ENCODE measurements around the gene CMYA5. TPM values are rescaled to one million over a fixed set of nuclear protein-coding genes. Genes with fewer than 3 reads are reported as not detected.
A peak's percentile ranks its signal among the peaks of the same experiment; 100 is the strongest.
"Not testable (repeated sequence)": the region's sequence is repeated elsewhere in the genome, so short reads cannot be mapped to it uniquely, and the experiment has no call there.

CMYA5 gene
- total RNA-seq, 1 experiment from 2014 or later = 0.81 TPM

DNA sequence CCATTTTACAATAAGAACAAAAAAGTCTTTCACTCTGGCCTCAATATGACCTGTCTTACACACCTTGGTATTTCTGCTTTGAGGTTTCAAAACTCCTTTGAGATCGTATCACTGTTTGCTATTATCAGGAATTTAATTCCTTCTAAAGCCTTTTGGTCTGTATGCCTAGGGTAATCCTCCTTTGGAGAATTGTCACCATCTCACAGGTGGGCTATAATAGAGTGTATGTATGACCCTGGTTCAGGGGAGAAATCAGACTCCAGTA lies 13.7 kb downstream of the CMYA5 start:
- POLR2A ChIA-PET (ENCODE audit: unreplicated experiment) = no interaction called here
- peak overlapping the region; percentile 26; the same call in 1 of the 2 replicates for H3K4me2 ChIP-seq
- H3K4me3 ChIP-seq = no peak overlapping the region
- BruUV-seq (replicated peaks) = no TSS peak
- H4K20me1 ChIP-seq (ENCODE audit: insufficient read depth) = no peaks in the 10 kb centered on the region
- intact Hi-C loops (cut with micrococcal nuclease; ENCODE audit: unreplicated experiment) = loop anchor here (2.0 to 5.0 kb wide), 2 partner anchors 154 to 379 kb away; no protein-coding TSS in a partner anchor
- no peak overlapping the region for H2AFZ ChIP-seq
- no peaks in the 10 kb centered on the region for H3K9me2 ChIP-seq (ENCODE audit: insufficient read depth)
- H3K79me2 ChIP-seq (ENCODE audit: low read depth) = no peaks in the 10 kb centered on the region
- H3K36me3 ChIP-seq (ENCODE audit: low read depth) = no peaks in the 10 kb centered on the region
- peak overlapping the region; percentile 36 for H3K27ac ChIP-seq
- H3F3A ChIP-seq (ENCODE audit: insufficient read depth, low read depth) = peaks cover 9% of the 10 kb centered on the region; the same call in 1 of the 2 replicates
- no peaks in the 10 kb centered on the region for H3K27me3 ChIP-seq (ENCODE audit: insufficient read depth, low read depth)
- peak in 1 of 2 experiments; percentile 86 for DNase-seq
- TF ChIP-seq, protein P1, sequence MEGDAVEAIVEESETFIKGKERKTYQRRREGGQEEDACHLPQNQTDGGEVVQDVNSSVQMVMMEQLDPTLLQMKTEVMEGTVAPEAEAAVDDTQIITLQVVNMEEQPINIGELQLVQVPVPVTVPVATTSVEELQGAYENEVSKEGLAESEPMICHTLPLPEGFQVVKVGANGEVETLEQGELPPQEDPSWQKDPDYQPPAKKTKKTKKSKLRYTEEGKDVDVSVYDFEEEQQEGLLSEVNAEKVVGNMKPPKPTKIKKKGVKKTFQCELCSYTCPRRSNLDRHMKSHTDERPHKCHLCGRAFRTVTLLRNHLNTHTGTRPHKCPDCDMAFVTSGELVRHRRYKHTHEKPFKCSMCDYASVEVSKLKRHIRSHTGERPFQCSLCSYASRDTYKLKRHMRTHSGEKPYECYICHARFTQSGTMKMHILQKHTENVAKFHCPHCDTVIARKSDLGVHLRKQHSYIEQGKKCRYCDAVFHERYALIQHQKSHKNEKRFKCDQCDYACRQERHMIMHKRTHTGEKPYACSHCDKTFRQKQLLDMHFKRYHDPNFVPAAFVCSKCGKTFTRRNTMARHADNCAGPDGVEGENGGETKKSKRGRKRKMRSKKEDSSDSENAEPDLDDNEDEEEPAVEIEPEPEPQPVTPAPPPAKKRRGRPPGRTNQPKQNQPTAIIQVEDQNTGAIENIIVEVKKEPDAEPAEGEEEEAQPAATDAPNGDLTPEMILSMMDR (conservative IDR thresholded peaks at IDR 0.05) = no peak
- no peak for TF ChIP-seq EZH2 (IDR thresholded peaks at IDR 0.05; ENCODE audit: low read depth)
- no peaks in the 10 kb centered on the region for H3K9me3 ChIP-seq (ENCODE audit: insufficient read depth, low read depth)
- CTCF ChIA-PET = interaction anchor here (1.4 kb wide), 1 partner anchor 380 kb away, joined by 4 read pairs; no protein-coding TSS in a partner anchor
- H3K4me1 ChIP-seq (replicated peaks; ENCODE audit: insufficient read depth) = peaks cover 51% of the 10 kb centered on the region

GRCh38 chr5:79704553-79704952 lies 14.9 kb downstream of the CMYA5 start:
- H3K4me2 ChIP-seq = no peak overlapping the region
- no TSS peak for BruUV-seq (replicated peaks)
- H4K20me1 ChIP-seq (ENCODE audit: insufficient read depth) = no peaks in the 10 kb centered on the region
- DNase-seq = no peak
- TF ChIP-seq, protein P1 (conservative IDR thresholded peaks at IDR 0.05) = no peak
- TF ChIP-seq EZH2 (IDR thresholded peaks at IDR 0.05; ENCODE audit: low read depth) = no peak
- CTCF ChIA-PET = no interaction called here
- no peaks in the 10 kb centered on the region for H3K9me3 ChIP-seq (ENCODE audit: insufficient read depth, low read depth)
- no peak overlapping the region for H2AFZ ChIP-seq
- no peaks in the 10 kb centered on the region for H3K27me3 ChIP-seq (ENCODE audit: insufficient read depth, low read depth)
- peaks cover 9% of the 10 kb centered on the region; the same call in 1 of the 2 replicates for H3F3A ChIP-seq (ENCODE audit: insufficient read depth, low read depth)
- H3K27ac ChIP-seq = no peak overlapping the region
- peaks cover 41% of the 10 kb centered on the region for H3K4me1 ChIP-seq (replicated peaks; ENCODE audit: insufficient read depth)
- POLR2A ChIA-PET (ENCODE audit: unreplicated experiment) = interaction anchor here (0.7 kb wide), 1 partner anchor 603 kb away, joined by 6 read pairs; no protein-coding TSS in a partner anchor
- H3K79me2 ChIP-seq (ENCODE audit: low read depth) = no peaks in the 10 kb centered on the region
- intact Hi-C loops (cut with micrococcal nuclease; ENCODE audit: unreplicated experiment) = loop anchor here (5.0 kb wide), 1 partner anchor 153 kb away; no protein-coding TSS in a partner anchor
- no peaks in the 10 kb centered on the region for H3K9me2 ChIP-seq (ENCODE audit: insufficient read depth)
- H3K36me3 ChIP-seq (ENCODE audit: low read depth) = no peaks in the 10 kb centered on the region
- no peak overlapping the region for H3K4me3 ChIP-seq

GRCh38 chr5:79705632-79706031 lies 16.0 kb downstream of the CMYA5 start:
- Histone ChIP-seq H3K4me2 (peak overlapping the region; percentile 34), H3K9me3 (ENCODE audit: insufficient read depth, low read depth) (no peaks in the 10 kb centered on the region), H4K20me1 (ENCODE audit: insufficient read depth) (no peaks in the 10 kb centered on the region), H3K4me1 (replicated peaks; ENCODE audit: insufficient read depth) (peaks cover 30% of the 10 kb centered on the region), H2AFZ (no peak overlapping the region), H3K27me3 (ENCODE audit: insufficient read depth, low read depth) (no peaks in the 10 kb centered on the region), H3K9me2 (ENCODE audit: insufficient read depth) (no peaks in the 10 kb centered on the region), H3K4me3 (no peak overlapping the region), H3F3A (ENCODE audit: insufficient read depth, low read depth) (peaks cover 9% of the 10 kb centered on the region; the same call in 1 of the 2 replicates), H3K27ac (no peak overlapping the region), H3K79me2 (ENCODE audit: low read depth) (no peaks in the 10 kb centered on the region), H3K36me3 (ENCODE audit: low read depth) (no peaks in the 10 kb centered on the region)
- DNase-seq = no peak
- ChIA-PET POLR2A (ENCODE audit: unreplicated experiment) (no interaction called here), CTCF (interaction anchor here (1.1 kb wide), 1 partner anchor 681 kb away, joined by 3 read pairs; no protein-coding TSS in a partner anchor)
- intact Hi-C loops (cut with micrococcal nuclease; ENCODE audit: unreplicated experiment) = no loop called here
- TF ChIP-seq, protein P1 (conservative IDR thresholded peaks at IDR 0.05) = no peak
- TF ChIP-seq EZH2 (IDR thresholded peaks at IDR 0.05; ENCODE audit: low read depth) = no peak
- BruUV-seq (replicated peaks) = no TSS peak

GRCh38 chr5:79706317-79706716 lies 16.7 kb downstream of the CMYA5 start:
- H3K9me3 ChIP-seq (ENCODE audit: insufficient read depth, low read depth); H3K27ac ChIP-seq; H3K79me2 ChIP-seq (ENCODE audit: low read depth); BruUV-seq (replicated peaks); H4K20me1 ChIP-seq (ENCODE audit: insufficient read depth); H3K36me3 ChIP-seq (ENCODE audit: low read depth); POLR2A ChIA-PET (ENCODE audit: unreplicated experiment); intact Hi-C loops (cut with micrococcal nuclease; ENCODE audit: unreplicated experiment); H3F3A ChIP-seq (ENCODE audit: insufficient read depth, low read depth); DNase-seq; H2AFZ ChIP-seq; H3K4me3 ChIP-seq; H3K9me2 ChIP-seq (ENCODE audit: insufficient read depth); H3K27me3 ChIP-seq (ENCODE audit: insufficient read depth, low read depth): not testable (repeated sequence)
- H3K4me1 ChIP-seq (replicated peaks; ENCODE audit: insufficient read depth) = peaks cover 29% of the 10 kb centered on the region
- CTCF ChIA-PET = interaction anchor here (1.1 kb wide), 1 partner anchor 682 kb away, joined by 3 read pairs; no protein-coding TSS in a partner anchor
- peak overlapping the region; percentile 34; the same call in 1 of the 2 replicates for H3K4me2 ChIP-seq
